ENCODE data around the gene GRIK5.

The GRIK5 gene

DNA sequence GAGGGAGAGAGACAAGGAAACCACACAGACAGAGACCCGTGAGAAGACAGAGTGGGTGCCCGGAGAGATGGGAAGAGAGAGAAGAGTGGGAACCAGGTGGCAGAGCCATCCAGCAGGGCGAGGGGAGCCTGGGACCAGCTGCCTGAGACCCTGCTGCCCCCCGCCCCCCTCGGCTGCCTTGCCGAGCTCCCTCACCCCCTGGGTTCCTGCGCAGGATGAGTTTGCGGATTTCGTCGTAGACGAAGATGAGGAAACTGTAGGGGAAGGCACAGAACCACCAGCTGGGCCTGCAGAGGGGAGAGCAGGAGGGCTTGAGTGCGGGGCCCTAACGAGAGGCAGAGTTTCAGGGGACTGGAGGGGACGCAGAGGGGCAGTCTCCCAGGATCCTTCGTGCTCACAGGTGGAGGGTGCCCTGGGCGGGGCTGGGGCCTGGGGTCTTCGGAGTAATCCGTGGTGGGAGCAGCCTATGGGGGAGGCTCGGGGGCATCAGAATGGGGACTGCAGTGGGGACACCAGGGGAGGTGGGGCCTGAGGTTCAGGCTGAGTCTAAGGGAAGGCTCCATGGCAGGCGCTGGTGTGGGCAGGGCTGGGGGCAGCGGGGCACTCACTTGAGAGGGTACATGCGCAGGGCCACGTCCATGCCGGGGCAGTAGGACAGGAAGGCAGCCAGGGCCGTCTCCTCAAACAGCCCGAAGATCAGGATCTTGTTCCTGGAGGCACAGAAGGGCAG is 102.8 kb downstream of the GRIK5 start:
- no peak for DNase-seq (ENCODE audit: insufficient read length, low spot score)
- TF ChIP-seq POLR2A (IDR thresholded peaks at IDR 0.05; ENCODE audit: low read depth, low read length), result no peak
- no peak for TF ChIP-seq POLR2AphosphoS5 (IDR thresholded peaks at IDR 0.05; ENCODE audit: low read depth, low read length)
- TF ChIP-seq PAX5 (IDR thresholded peaks at IDR 0.05; ENCODE audit: insufficient read depth, low read length, severe bottlenecking), result no peak
- TF ChIP-seq TAF1 (IDR thresholded peaks at IDR 0.05; ENCODE audit: low read depth, low read length), result no peak
- TF ChIP-seq SPI1 (IDR thresholded peaks at IDR 0.05; ENCODE audit: low read depth, low read length), result no peak
- no peak for TF ChIP-seq POU2F2 (IDR thresholded peaks at IDR 0.05; ENCODE audit: low read depth, low read length)

DNA sequence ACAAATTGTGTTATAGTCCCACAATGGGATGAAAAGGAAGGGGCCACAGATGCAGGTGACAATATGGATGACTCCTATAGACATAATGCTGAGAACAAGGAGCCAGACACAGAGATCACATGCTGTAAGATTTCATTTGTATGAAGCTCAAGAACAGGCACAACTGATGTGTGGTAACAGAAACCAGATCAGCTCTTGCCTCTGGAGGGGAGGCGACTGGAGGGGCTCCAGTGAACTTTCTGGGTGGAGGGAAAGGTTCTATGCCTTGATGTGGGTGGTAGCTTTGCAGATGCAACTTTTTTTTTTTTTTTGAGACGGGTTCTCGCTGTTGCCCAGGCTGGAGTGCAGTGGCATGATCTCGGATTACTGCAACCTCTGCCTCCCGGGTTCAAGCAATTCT is 104.9 kb downstream of the GRIK5 start:
- TF ChIP-seq SPI1 (IDR thresholded peaks at IDR 0.05; ENCODE audit: low read depth, low read length) (no peak), POLR2AphosphoS5 (IDR thresholded peaks at IDR 0.05; ENCODE audit: low read depth, low read length) (no peak), POLR2A (IDR thresholded peaks at IDR 0.05; ENCODE audit: low read depth, low read length) (no peak), POU2F2 (IDR thresholded peaks at IDR 0.05; ENCODE audit: low read depth, low read length) (no peak), PAX5 (IDR thresholded peaks at IDR 0.05; ENCODE audit: insufficient read depth, low read length, severe bottlenecking) (no peak), TAF1 (IDR thresholded peaks at IDR 0.05; ENCODE audit: low read depth, low read length) (no peak)
- no peak for FAIRE-seq
- no peak for DNase-seq (ENCODE audit: insufficient read length, low spot score)

More for the DNA sequence above, 102.8 kb downstream of the GRIK5 start:
- FAIRE-seq, result no peak

DNA sequence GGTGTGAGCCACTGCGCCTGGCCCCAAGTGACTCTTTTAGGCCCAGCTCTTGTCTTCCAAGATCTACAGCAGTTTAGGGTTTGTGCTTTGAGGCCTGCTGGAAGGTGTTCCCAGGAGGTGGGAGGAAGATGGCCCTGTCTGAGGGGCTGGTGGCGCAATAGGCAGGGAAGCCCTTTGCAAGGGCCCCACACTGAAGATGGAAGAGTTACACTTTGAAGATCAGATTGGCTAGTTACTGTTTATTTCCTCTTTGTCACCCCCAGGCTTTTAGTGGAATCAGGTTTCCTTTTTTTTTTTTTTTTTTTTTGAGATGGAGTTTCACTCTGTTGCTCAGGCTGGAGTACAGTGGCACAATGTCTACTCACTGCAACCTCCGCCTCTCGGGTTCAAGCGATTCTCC is 109.0 kb downstream of the GRIK5 start:
- no peak for TF ChIP-seq POU2F2 (IDR thresholded peaks at IDR 0.05; ENCODE audit: low read depth, low read length)
- no peak for TF ChIP-seq POLR2AphosphoS5 (IDR thresholded peaks at IDR 0.05; ENCODE audit: low read depth, low read length)
- TF ChIP-seq SPI1 (IDR thresholded peaks at IDR 0.05; ENCODE audit: low read depth, low read length), result no peak
- TF ChIP-seq POLR2A (IDR thresholded peaks at IDR 0.05; ENCODE audit: low read depth, low read length), result no peak
- no peak for TF ChIP-seq PAX5 (IDR thresholded peaks at IDR 0.05; ENCODE audit: insufficient read depth, low read length, severe bottlenecking)
- no peak for TF ChIP-seq TAF1 (IDR thresholded peaks at IDR 0.05; ENCODE audit: low read depth, low read length)
- DNase-seq (ENCODE audit: insufficient read length, low spot score), result no peak
- no peak for FAIRE-seq

DNA sequence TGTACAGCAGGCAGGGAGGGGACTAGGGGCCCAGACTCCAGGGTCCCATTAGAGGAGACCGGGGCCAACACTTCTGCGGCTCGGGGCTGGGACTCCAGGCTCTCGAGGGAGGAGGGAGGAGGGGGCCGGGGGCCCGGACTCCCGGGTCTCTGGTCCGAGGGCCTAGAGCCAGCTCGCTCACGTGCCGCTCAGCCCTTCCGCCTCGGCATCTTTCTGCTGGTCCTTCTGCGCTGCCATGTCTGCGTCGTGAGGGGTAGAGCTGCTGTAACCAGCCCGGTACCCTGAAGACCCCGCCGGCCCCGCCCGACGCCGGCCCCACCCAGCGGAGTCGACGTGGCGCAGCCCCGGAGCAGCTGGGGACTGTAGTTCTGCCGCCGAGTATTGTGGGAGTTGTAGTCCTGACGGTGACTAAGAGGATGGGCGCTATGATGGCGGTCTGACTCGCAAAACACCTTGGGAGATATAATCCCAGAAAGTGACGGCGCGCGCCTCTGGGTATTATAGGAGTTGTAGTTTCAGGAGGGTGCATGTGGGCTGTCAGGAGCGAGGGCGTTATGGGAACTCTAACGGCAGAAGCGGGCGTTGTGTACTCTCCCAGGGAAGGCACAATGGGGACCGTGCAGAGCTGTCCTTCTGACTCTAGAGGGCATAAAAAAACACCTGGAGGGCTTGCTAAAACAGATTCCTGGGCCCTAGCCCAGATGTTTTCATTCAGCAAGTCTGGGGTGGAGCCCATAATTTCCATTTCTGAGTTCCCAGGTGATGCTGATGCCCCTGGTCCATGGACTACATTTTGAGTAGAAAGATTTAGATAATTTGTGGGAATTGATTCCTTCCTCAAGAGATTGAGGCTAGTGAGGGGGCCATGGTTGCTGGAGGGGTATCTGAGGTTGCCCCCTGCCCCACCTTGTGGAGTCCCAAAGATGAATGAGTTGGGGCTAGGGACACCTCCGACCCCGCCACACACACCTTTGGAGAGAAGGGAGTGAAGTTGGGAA is 110.7 kb downstream of the GRIK5 start, which contains the start of gene RABAC1:
RABAC1 (minus strand) TSS at position 266 of the 998 bp plus-strand sequence; CDS start at position 237, 29 bp downstream.
- peak; percentile 97 for DNase-seq (ENCODE audit: insufficient read length, low spot score)
- TF ChIP-seq POLR2A (IDR thresholded peaks at IDR 0.05; ENCODE audit: low read depth, low read length), result 0 out of 2 replicates have a peak, but pooled peaks have one; percentile 31
- no peak for TF ChIP-seq POU2F2 (IDR thresholded peaks at IDR 0.05; ENCODE audit: low read depth, low read length)
- 0 out of 2 replicates have a peak, but pooled peaks have one; percentile 31 for TF ChIP-seq TAF1 (IDR thresholded peaks at IDR 0.05; ENCODE audit: low read depth, low read length)
- FAIRE-seq, result peak; percentile 97

DNA sequence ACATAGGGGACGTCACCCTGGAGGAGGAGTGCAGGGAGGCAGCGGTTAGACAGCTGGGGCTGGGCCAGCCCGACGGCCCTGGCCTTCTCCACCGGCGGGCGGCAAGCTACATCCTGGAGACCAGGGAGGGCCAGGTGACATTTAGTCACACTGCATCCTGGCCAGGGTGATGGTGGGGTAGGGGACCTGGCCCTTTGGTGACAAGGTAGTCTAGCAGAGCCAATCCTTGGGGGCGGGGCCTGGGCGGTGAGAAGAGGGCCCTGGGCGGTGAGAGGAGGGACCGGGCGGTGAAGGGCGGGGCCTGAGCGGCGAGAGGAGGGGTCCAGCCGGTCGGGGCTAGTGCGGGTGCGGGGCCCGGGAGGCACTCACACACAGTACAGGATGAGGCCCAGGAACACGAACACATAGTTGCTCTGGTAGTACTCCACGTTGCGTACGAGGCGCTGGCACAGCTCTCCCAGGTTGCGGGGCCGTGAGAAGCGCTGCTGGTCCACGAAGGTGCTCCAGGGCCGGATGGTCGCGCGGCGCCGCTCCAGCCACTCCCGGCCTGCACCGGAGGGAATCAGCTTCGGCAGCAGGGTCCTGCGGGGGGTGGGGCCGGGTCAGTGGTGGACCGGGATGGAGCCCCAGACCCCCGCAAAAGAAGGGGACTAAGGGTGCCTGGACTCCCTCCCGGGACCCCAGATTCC is 111.5 kb downstream of the GRIK5 start:
- no peak for TF ChIP-seq PAX5 (IDR thresholded peaks at IDR 0.05; ENCODE audit: insufficient read depth, low read length, severe bottlenecking)
- TF ChIP-seq POLR2AphosphoS5 (IDR thresholded peaks at IDR 0.05; ENCODE audit: low read depth, low read length), result 0 out of 2 replicates have a peak, but pooled peaks have one; percentile 41
- TF ChIP-seq TAF1 (IDR thresholded peaks at IDR 0.05; ENCODE audit: low read depth, low read length), result no peak
- FAIRE-seq (peak; percentile 90), DNase-seq (ENCODE audit: insufficient read length, low spot score) (peak; percentile 85)

DNA sequence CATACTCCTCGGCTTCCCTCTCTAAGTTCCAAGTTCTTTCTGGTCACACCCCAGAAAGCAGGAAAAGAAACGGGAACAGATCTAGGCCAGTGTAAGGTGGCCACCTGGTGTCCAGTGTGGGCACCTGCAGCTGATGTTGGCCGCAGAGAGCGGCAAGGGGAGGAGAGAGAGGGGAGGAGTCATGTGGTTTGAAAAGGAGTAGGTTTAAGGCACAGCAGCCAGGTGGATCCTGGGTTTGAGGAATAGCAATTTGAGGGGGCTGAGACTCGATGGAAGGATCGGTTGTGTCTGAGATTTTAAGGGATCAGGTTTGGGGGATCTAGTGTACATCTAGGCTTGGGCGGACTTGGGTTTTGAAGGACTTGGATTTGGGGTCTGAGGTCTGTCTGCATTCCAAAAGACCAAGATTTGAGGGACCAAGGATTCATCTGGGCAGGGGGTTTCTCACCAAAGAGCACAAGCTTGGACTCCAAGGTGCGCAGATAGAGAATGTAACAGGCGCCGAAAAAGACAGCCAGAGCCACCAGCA is 112.1 kb downstream of the GRIK5 start:
- peak; percentile 82 for DNase-seq (ENCODE audit: insufficient read length, low spot score)
- peak; percentile 10 for TF ChIP-seq PAX5 (IDR thresholded peaks at IDR 0.05; ENCODE audit: insufficient read depth, low read length, severe bottlenecking)
- TF ChIP-seq POU2F2 (IDR thresholded peaks at IDR 0.05; ENCODE audit: low read depth, low read length), result no peak
- 0 out of 2 replicates have a peak, but pooled peaks have one; percentile 27 for TF ChIP-seq SPI1 (IDR thresholded peaks at IDR 0.05; ENCODE audit: low read depth, low read length)
- peak; percentile 97 for FAIRE-seq

DNA sequence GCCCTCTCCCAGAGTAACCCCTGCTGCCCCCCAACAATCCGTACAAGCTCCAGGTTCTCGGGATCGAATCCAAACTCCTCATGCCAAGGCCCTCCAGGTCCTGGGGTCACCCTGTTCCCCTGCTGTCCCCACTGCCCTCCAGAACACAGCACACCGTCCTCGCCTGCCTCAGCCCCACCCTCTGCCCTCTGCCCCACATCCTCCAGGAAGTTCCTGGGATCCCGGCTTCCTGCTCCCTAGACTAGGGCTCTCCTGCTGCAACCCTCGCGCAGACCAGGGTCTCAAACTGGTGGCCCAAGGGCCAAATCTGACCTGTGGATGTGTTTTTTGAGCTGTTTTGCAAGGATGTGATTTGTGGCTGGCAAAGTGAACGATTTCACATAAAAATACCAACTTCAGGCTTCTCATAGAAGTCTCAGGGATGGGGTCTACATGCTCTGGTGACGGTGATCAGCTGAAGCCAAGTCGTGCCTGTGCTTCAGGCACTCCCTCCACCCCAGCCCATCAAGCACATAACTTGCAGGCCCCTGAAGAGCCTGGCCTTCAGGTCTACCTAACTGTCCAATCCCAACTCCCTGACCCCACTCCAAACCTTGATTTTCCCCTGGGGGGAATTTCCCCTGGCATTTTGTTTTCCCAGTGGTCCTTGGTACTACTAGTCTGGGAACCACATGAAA is 112.7 kb downstream of the GRIK5 start:
- no peak for FAIRE-seq
- no peak for DNase-seq (ENCODE audit: insufficient read length, low spot score)
- TF ChIP-seq SPI1 (IDR thresholded peaks at IDR 0.05; ENCODE audit: low read depth, low read length) (no peak), POLR2AphosphoS5 (IDR thresholded peaks at IDR 0.05; ENCODE audit: low read depth, low read length) (no peak), POU2F2 (IDR thresholded peaks at IDR 0.05; ENCODE audit: low read depth, low read length) (no peak), POLR2A (IDR thresholded peaks at IDR 0.05; ENCODE audit: low read depth, low read length) (no peak), PAX5 (IDR thresholded peaks at IDR 0.05; ENCODE audit: insufficient read depth, low read length, severe bottlenecking) (no peak), TAF1 (IDR thresholded peaks at IDR 0.05; ENCODE audit: low read depth, low read length) (no peak)

DNA sequence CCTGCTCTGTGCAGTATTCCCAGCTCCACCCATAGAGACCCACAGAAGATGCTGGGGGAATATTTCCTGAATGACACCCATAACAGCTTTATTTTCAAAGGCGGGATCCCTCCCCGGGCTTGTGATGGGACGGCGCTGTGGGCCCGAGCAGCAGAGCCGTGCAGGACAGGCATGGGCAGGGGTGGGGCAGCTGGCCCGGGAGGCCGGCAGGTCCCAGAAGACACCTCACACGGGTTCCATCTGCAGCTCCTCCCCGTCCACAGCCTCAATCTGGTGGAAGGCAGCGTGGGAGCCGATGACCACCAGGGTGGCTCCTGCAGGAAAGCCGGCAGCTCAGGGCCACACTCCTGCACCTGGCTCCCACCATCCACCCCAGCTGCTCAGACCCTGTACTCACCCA is 113.4 kb downstream of the GRIK5 start:
- FAIRE-seq (no peak), DNase-seq (ENCODE audit: insufficient read length, low spot score) (no peak)
- TF ChIP-seq PAX5 (IDR thresholded peaks at IDR 0.05; ENCODE audit: insufficient read depth, low read length, severe bottlenecking), result no peak
- no peak for TF ChIP-seq POLR2AphosphoS5 (IDR thresholded peaks at IDR 0.05; ENCODE audit: low read depth, low read length)
- TF ChIP-seq POU2F2 (IDR thresholded peaks at IDR 0.05; ENCODE audit: low read depth, low read length), result no peak
- TF ChIP-seq TAF1 (IDR thresholded peaks at IDR 0.05; ENCODE audit: low read depth, low read length), result no peak
- no peak for TF ChIP-seq POLR2A (IDR thresholded peaks at IDR 0.05; ENCODE audit: low read depth, low read length)
- TF ChIP-seq SPI1 (IDR thresholded peaks at IDR 0.05; ENCODE audit: low read depth, low read length), result no peak

All from GM12891 (cell line).